K562 (cell line): ENCODE measurements around the gene CBX8. TPM values are rescaled to one million over a fixed set of nuclear protein-coding genes. Genes with fewer than 3 reads are reported as not detected.

ENCODE experiments used
- ARID2 ChIP-seq: fragments of 450-650 bp; IDR thresholded peaks from 2 replicates; pipeline ENCODE4 v1.6.1; 2017; ENCODE audit warnings: antibody characterized with exemption, mild to moderate bottlenecking
- BDP1 ChIP-seq: IDR thresholded peaks from 3 replicates; pipeline ENCODE4 v1.6.1; 2011; ENCODE audit not compliant: insufficient read length, insufficient read depth
- HCFC1 ChIP-seq: IDR thresholded peaks from 2 replicates; pipeline ENCODE4 v1.6.1; 2012; ENCODE audit warnings: low read depth, low read length, improper control_type of control experiment
- KAT8 ChIP-seq: fragments of 450-650 bp; IDR thresholded peaks from 2 replicates; pipeline ENCODE4 v1.6.1; 2016; ENCODE audit warnings: low read depth, mild to moderate bottlenecking
- NFIC ChIP-seq: fragments of 450-650 bp; IDR thresholded peaks from 2 replicates; pipeline ENCODE4 v1.6.1; 2017; ENCODE audit warnings: mild to moderate bottlenecking, inconsistent platforms
- NR3C1 ChIP-seq: sonication (generic); formaldehyde crosslinking; IDR thresholded peaks from 2 replicates; pipeline ENCODE4 v1.8.1; 2022; ENCODE audit warnings: missing genetic modification reagents
- NR4A1 ChIP-seq, 2 experiments: fragments of 250-450 bp in 1 of 2; fragments of 450-650 bp in 1 of 2; sonication (Bioruptor Pico) in 1 of 2; IDR thresholded peaks; 2 replicates each; pipeline versions ENCODE4 v1.4.0 to v1.6.1; 2016 to 2020; ENCODE audit warnings: mild to moderate bottlenecking in 2 of 2, missing compliant biosample characterization in 1 of 2, missing genetic modification characterization in 1 of 2, moderate library complexity in 1 of 2
- NRF1 ChIP-seq, 2 experiments: fragments of 450-650 bp; IDR thresholded peaks in 1 of 2; conservative IDR thresholded peaks in 1 of 2; 2 replicates each; pipeline ENCODE4 v1.6.1; 2014; ENCODE audit warnings: mild to moderate bottlenecking in 2 of 2
- PHF20 ChIP-seq: fragments of 450-650 bp; IDR thresholded peaks from 2 replicates; pipeline ENCODE4 v1.6.1; 2018; ENCODE audit not compliant: partially characterized antibody
- POLR2A ChIP-seq: fragments of 450-650 bp; conservative IDR thresholded peaks from 2 replicates; pipeline ENCODE4 v1.6.1; 2016
- RBFOX2 ChIP-seq: fragments of 200-400 bp; formaldehyde crosslinking; IDR thresholded peaks from 2 replicates; pipeline ENCODE4 v1.6.1; 2017; ENCODE audit warnings: low read depth, mild to moderate bottlenecking, low read length, moderate library complexity
- SREBF1 ChIP-seq: fragments of 150-350 bp; IDR thresholded peaks from 2 replicates; pipeline ENCODE4 v1.6.1; 2014; ENCODE audit warnings: antibody characterized with exemption, low read depth, low read length, borderline replicate concordance
- ZFP36 ChIP-seq: fragments of 150-350 bp; IDR thresholded peaks from 2 replicates; pipeline ENCODE4 v1.6.1; 2018; ENCODE audit warnings: low read length, low read depth; ENCODE audit not compliant: partially characterized antibody
- ZKSCAN8 ChIP-seq: fragments of 200-800 bp; sonication (Bioruptor generic); IDR thresholded peaks from 2 replicates; pipeline ENCODE4 v1.6.1; 2016; ENCODE audit warnings: missing genetic modification characterization, missing compliant biosample characterization
- ZNF134 ChIP-seq: fragments of 250-450 bp; sonication (Bioruptor Pico); conservative IDR thresholded peaks from 2 replicates; pipeline ENCODE4 v1.4.0; 2020
- ZNF444 ChIP-seq: fragments of 250-450 bp; sonication (Bioruptor Pico); IDR thresholded peaks from 2 replicates; pipeline ENCODE4 v1.4.0; 2020; ENCODE audit warnings: mild to moderate bottlenecking, moderate library complexity
- ZNF586 ChIP-seq: fragments of 450-650 bp; formaldehyde crosslinking; conservative IDR thresholded peaks from 2 replicates; pipeline ENCODE4 v1.4.0; 2020; ENCODE audit warnings: mild to moderate bottlenecking, moderate library complexity
- polyA plus RNA-seq, 8 experiments: library from polyadenylated mRNA; depleted of rRNA in 4 of 8; stranded (reverse) in 5 of 8; unstranded in 3 of 8; fragments of >200 nt; fragmentation: Nextera tagmentation in 2 of 8; fragmentation: Illumina TruSeq in 1 of 8; extraction: Ambion mirVana in 2 of 8; extraction: Trizol in 1 of 8; gene quantifications; 2 replicates each; pipeline versions ENCODE4 v1.2.1 to v1.2.3, GENCODE V29; 2011 to 2014; ENCODE audit warnings: inconsistent platforms in 1 of 8, missing spikeins in 1 of 8
- total RNA-seq, 7 experiments: library from RNA; depleted of rRNA in 6 of 7; stranded (reverse); fragments of >200 nt in 6 of 7; fragmentation: Illumina TruSeq in 2 of 7; extraction: Trizol in 2 of 7; gene quantifications; 2 replicates each; pipeline versions ENCODE4 v1.2.1 to v1.2.3, GENCODE V29; 2011 to 2021; ENCODE audit warnings: low replicate concordance in 1 of 7
- TF ChIP-seq, protein P1 (sequence below), 2 experiments: fragments of 450-650 bp; formaldehyde crosslinking in 1 of 2; IDR thresholded peaks; 2 replicates each; pipeline versions ENCODE4 v1.4.0 to v1.6.1; 2014 to 2020; ENCODE audit warnings: mild to moderate bottlenecking in 2 of 2, borderline replicate concordance in 1 of 2, low read depth in 1 of 2
- TF ChIP-seq, protein P2 (sequence below): fragments of 150-350 bp; IDR thresholded peaks from 2 replicates; pipeline ENCODE4 v1.6.1; 2014; ENCODE audit warnings: low read depth, mild to moderate bottlenecking, low read length, borderline replicate concordance

CBX8 gene
- total and polyA plus RNA-seq, 9 of the 15 experiments (the other 6 are each of a cell fraction or from before 2014, with no cell fraction given) = 0.08 to 11.9 (median 2.6) TPM

- no peak; the same call in 1 of the 2 replicates for TF ChIP-seq HCFC1
- TF ChIP-seq POLR2A = peak; percentile 80
- TF ChIP-seq ZNF134 (CRISPR knock-in tag) = no peak
- TF ChIP-seq NR4A1 (CRISPR knock-in tag; IDR thresholded peaks at IDR 0.05) = no peak
- no peak for TF ChIP-seq NR4A1 (tag; IDR thresholded peaks at IDR 0.05)
- no peak for TF ChIP-seq PHF20
- peak; percentile 51; the same call in 1 of the 2 replicates for TF ChIP-seq NFIC
- TF ChIP-seq ZFP36 = peak; percentile 50
- TF ChIP-seq BDP1 = no peak
- TF ChIP-seq ZNF586 (CRISPR knock-in tag) = no peak
- no peak for TF ChIP-seq SREBF1
- TF ChIP-seq, protein P1, sequence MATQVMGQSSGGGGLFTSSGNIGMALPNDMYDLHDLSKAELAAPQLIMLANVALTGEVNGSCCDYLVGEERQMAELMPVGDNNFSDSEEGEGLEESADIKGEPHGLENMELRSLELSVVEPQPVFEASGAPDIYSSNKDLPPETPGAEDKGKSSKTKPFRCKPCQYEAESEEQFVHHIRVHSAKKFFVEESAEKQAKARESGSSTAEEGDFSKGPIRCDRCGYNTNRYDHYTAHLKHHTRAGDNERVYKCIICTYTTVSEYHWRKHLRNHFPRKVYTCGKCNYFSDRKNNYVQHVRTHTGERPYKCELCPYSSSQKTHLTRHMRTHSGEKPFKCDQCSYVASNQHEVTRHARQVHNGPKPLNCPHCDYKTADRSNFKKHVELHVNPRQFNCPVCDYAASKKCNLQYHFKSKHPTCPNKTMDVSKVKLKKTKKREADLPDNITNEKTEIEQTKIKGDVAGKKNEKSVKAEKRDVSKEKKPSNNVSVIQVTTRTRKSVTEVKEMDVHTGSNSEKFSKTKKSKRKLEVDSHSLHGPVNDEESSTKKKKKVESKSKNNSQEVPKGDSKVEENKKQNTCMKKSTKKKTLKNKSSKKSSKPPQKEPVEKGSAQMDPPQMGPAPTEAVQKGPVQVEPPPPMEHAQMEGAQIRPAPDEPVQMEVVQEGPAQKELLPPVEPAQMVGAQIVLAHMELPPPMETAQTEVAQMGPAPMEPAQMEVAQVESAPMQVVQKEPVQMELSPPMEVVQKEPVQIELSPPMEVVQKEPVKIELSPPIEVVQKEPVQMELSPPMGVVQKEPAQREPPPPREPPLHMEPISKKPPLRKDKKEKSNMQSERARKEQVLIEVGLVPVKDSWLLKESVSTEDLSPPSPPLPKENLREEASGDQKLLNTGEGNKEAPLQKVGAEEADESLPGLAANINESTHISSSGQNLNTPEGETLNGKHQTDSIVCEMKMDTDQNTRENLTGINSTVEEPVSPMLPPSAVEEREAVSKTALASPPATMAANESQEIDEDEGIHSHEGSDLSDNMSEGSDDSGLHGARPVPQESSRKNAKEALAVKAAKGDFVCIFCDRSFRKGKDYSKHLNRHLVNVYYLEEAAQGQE (IDR thresholded peaks at IDR 0.05; ENCODE audit: borderline replicate concordance) = peak; percentile 45
- TF ChIP-seq, protein P1 (CRISPR knock-in tag; IDR thresholded peaks at IDR 0.05; ENCODE audit: low read depth) = no peak
- peak; percentile 63 for TF ChIP-seq RBFOX2
- TF ChIP-seq NRF1 (conservative IDR thresholded peaks at IDR 0.05 in 1 of 2, IDR thresholded peaks at IDR 0.05 in 1 of 2) = peak; percentile 53 to 61
- TF ChIP-seq ARID2 = no peak
- TF ChIP-seq, protein P2, sequence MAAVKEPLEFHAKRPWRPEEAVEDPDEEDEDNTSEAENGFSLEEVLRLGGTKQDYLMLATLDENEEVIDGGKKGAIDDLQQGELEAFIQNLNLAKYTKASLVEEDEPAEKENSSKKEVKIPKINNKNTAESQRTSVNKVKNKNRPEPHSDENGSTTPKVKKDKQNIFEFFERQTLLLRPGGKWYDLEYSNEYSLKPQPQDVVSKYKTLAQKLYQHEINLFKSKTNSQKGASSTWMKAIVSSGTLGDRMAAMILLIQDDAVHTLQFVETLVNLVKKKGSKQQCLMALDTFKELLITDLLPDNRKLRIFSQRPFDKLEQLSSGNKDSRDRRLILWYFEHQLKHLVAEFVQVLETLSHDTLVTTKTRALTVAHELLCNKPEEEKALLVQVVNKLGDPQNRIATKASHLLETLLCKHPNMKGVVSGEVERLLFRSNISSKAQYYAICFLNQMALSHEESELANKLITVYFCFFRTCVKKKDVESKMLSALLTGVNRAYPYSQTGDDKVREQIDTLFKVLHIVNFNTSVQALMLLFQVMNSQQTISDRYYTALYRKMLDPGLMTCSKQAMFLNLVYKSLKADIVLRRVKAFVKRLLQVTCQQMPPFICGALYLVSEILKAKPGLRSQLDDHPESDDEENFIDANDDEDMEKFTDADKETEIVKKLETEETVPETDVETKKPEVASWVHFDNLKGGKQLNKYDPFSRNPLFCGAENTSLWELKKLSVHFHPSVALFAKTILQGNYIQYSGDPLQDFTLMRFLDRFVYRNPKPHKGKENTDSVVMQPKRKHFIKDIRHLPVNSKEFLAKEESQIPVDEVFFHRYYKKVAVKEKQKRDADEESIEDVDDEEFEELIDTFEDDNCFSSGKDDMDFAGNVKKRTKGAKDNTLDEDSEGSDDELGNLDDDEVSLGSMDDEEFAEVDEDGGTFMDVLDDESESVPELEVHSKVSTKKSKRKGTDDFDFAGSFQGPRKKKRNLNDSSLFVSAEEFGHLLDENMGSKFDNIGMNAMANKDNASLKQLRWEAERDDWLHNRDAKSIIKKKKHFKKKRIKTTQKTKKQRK = no peak
- TF ChIP-seq ZKSCAN8 (CRISPR knock-in tag) = no peak; the same call in 1 of the 2 replicates
- no peak for TF ChIP-seq KAT8
- no peak for TF ChIP-seq NR3C1 (CRISPR knock-in tag)
- TF ChIP-seq ZNF444 (CRISPR knock-in tag) = no peak
Observed at GRCh38 chr17:79826204-79826680, 29.4 kb upstream of the CBX8 start (continued).
